ENCODE results near the gene PCDH15. TPM values are rescaled to one million over a fixed set of nuclear protein-coding genes. Genes with fewer than 3 reads are reported as not detected.

The PCDH15 gene
- total RNA-seq, 4 donors from 2014 or later = 0.70 to 2.3 TPM; not detected in 2

- H3K27me3 ChIP-seq = no peaks in the 10 kb centered on the region
- intact Hi-C loops (cut with DNase I; ENCODE audit: low total_unique reads) = no loop called here
- H3K27ac ChIP-seq = no peak overlapping the region
- no peaks in the 10 kb centered on the region for H3K4me1 ChIP-seq
- no peak for DNase-seq
- no peaks in the 10 kb centered on the region for H3K9me3 ChIP-seq
- TF ChIP-seq CTCF (IDR thresholded peaks at IDR 0.05) (no peak), POLR2A (IDR thresholded peaks at IDR 0.05) (no peak)
- no peak overlapping the region for H3K4me3 ChIP-seq
- H3K36me3 ChIP-seq = no peaks in the 10 kb centered on the region
Observed at GRCh38 chr10:54067361-54067760, 733.7 kb downstream of the PCDH15 start.

DNA sequence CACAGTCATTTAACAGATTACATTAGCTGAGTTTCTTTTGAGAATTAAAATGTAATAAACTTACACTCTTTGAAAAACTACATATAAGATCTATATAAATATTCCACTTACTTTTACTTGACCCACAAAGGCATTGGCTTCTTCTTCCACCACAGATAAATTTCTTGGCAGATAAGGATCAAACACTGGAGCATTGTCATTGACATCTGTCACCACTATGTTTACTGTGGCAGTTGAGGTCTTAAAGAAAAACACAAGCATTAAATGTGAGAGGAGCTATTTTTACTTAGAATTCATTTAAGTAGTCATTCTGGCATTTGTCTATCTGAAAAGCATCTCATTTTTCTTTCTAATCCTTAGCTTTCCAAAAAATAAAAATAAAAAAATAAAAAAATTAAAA is 734.4 kb downstream of the PCDH15 start:
- no peak for DNase-seq
- Histone ChIP-seq H3K9me3 (no peaks in the 10 kb centered on the region), H3K4me1 (no peaks in the 10 kb centered on the region), H3K27me3 (no peaks in the 10 kb centered on the region), H3K4me3 (no peak overlapping the region), H3K36me3 (no peaks in the 10 kb centered on the region), H3K27ac (no peak overlapping the region)
- no peak for TF ChIP-seq CTCF (IDR thresholded peaks at IDR 0.05)
- no peak for TF ChIP-seq POLR2A (IDR thresholded peaks at IDR 0.05)
- intact Hi-C loops (cut with DNase I; ENCODE audit: low total_unique reads) = no loop called here

GRCh38 chr10:54065106-54065505 is 735.9 kb downstream of the PCDH15 start:
- no peak for DNase-seq
- Histone ChIP-seq H3K27me3 (no peaks in the 10 kb centered on the region), H3K27ac (no peak overlapping the region), H3K36me3 (no peaks in the 10 kb centered on the region), H3K4me1 (no peaks in the 10 kb centered on the region), H3K4me3 (no peak overlapping the region), H3K9me3 (no peaks in the 10 kb centered on the region)
- TF ChIP-seq POLR2A (IDR thresholded peaks at IDR 0.05) = no peak
- no peak for TF ChIP-seq CTCF (IDR thresholded peaks at IDR 0.05)
- intact Hi-C loops (cut with DNase I; ENCODE audit: low total_unique reads) = no loop called here

DNA sequence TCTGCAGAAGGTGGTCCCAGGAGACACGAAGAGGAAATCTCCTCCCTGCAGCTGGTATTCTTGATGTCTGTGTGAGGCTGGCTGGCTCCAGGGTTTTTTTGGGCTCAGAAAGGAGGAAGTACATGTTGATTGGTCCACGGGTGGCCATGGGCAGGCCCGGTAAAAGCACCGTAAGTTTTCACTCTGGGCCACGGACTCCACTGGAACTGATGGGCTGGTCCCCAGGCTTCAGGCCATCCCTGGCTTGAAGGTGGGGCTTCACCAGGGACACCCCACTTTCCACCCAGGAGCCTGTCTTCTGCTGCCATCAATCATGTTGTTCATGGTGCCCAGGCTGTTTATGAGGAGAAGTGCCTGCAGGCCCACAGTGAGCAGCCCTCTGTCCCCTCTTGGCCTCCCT is 736.8 kb downstream of the PCDH15 start:
- Histone ChIP-seq H3K9me3 (no peaks in the 10 kb centered on the region), H3K27ac (no peak overlapping the region), H3K4me3 (no peak overlapping the region), H3K4me1 (no peaks in the 10 kb centered on the region), H3K27me3 (no peaks in the 10 kb centered on the region), H3K36me3 (no peaks in the 10 kb centered on the region)
- intact Hi-C loops (cut with DNase I; ENCODE audit: low total_unique reads) = no loop called here
- no peak for DNase-seq
- TF ChIP-seq CTCF (IDR thresholded peaks at IDR 0.05) (no peak), POLR2A (IDR thresholded peaks at IDR 0.05) (no peak)

DNA sequence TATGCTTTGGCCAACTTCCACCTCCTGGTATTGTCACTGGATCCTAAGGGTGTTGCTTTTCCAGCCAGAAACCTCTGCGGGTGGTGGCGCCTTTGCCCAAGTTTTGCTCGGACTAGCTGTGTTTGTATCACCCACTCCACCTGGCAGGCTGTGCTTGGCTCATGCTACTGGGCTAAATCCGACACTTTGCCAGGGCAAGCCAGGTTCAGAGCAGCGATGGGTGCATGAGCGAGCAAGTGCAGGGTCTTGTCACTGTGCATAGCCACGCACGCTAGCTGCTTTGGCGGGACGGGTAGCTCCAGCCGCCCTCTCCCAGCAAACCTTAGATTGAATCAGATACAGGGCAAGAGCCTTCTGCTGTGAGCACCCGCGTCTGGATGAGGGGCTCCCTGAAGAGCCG is 737.5 kb downstream of the PCDH15 start:
- intact Hi-C loops (cut with DNase I; ENCODE audit: low total_unique reads) = no loop called here
- Histone ChIP-seq H3K4me3 (no peak overlapping the region), H3K27me3 (no peaks in the 10 kb centered on the region), H3K36me3 (no peaks in the 10 kb centered on the region), H3K9me3 (no peaks in the 10 kb centered on the region), H3K27ac (no peak overlapping the region), H3K4me1 (no peaks in the 10 kb centered on the region)
- TF ChIP-seq CTCF (IDR thresholded peaks at IDR 0.05) = no peak
- no peak for TF ChIP-seq POLR2A (IDR thresholded peaks at IDR 0.05)
- DNase-seq = no peak
